Neural cell (in vitro differentiated cells): Measurements from ENCODE around the gene NEU3. TPM values are rescaled to one million over a fixed set of nuclear protein-coding genes. Genes with fewer than 3 reads are reported as not detected.

Source experiments
- H2AFZ ChIP-seq: fragments of 200-600, 300-800 bp; sonication (generic), shearing (Covaris generic); 2 replicates; pipeline ENCODE4 v1.6.0; 2014; ENCODE audit warnings: low read depth, mild to moderate bottlenecking, antibody characterized with exemption, low read length, moderate library complexity
- H3F3A ChIP-seq: fragments of 200-600 bp; shearing (Covaris generic); 2 replicates; pipeline ENCODE4 v1.6.1; 2016; ENCODE audit warnings: mild to moderate bottlenecking, moderate library complexity, mixed read lengths, antibody characterized with exemption, low read length; ENCODE audit not compliant: insufficient read depth, poor library complexity, severe bottlenecking
- H3K27ac ChIP-seq: fragments of 200-600, 300-800 bp; sonication (generic), shearing (Covaris generic); 2 replicates; pipeline ENCODE4 v1.5.1; 2014; ENCODE audit warnings: mild to moderate bottlenecking, low read length, moderate library complexity
- H3K27me3 ChIP-seq: fragments of 300-800, 200-600 bp; sonication (generic), shearing (Covaris generic); 2 replicates; pipeline ENCODE4 v1.6.0; 2014; ENCODE audit warnings: mild to moderate bottlenecking, low read depth, low read length, moderate library complexity; ENCODE audit not compliant: insufficient read depth
- H3K36me3 ChIP-seq: fragments of 300-800, 200-600 bp; sonication (generic), shearing (Covaris generic); 2 replicates; pipeline ENCODE4 v1.5.1; 2014; ENCODE audit warnings: mild to moderate bottlenecking, antibody characterized with exemption, low read length, moderate library complexity; ENCODE audit not compliant: insufficient read depth
- H3K4me2 ChIP-seq: fragments of 300-800, 200-600 bp; sonication (generic), shearing (Covaris generic); 2 replicates; pipeline ENCODE4 v1.6.0; 2014; ENCODE audit warnings: mild to moderate bottlenecking, low read length
- H3K4me3 ChIP-seq: fragments of 300-800, 200-600 bp; sonication (generic), shearing (Covaris generic); 2 replicates; pipeline ENCODE4 v1.5.1; 2014; ENCODE audit warnings: mild to moderate bottlenecking, low read length, moderate library complexity
- H3K79me2 ChIP-seq: fragments of 200-600 bp; shearing (Covaris generic); replicated peaks from 2 replicates; pipeline ENCODE4 v1.6.0; 2014; ENCODE audit warnings: mild to moderate bottlenecking, low read length, moderate library complexity; ENCODE audit not compliant: insufficient read depth
- H3K9ac ChIP-seq: fragments of 300-800, 200-600 bp; sonication (generic), shearing (Covaris generic); 2 replicates; pipeline ENCODE4 v1.6.1; 2016; ENCODE audit warnings: mild to moderate bottlenecking, low read length, mixed read lengths
- H3K9me2 ChIP-seq: fragments of 200-600 bp; shearing (Covaris generic); 2 replicates; pipeline ENCODE4 v1.6.1; 2016; ENCODE audit warnings: mild to moderate bottlenecking, low read length, mixed read lengths; ENCODE audit not compliant: insufficient read depth
- H3K9me3 ChIP-seq: fragments of 200-600, 300-800 bp; sonication (generic), shearing (Covaris generic); 2 replicates; pipeline ENCODE4 v1.6.1; 2016; ENCODE audit warnings: mild to moderate bottlenecking, mixed run types, low read length, moderate library complexity, mixed read lengths
- H4K20me1 ChIP-seq: fragments of 200-600 bp; shearing (Covaris generic); 2 replicates; pipeline ENCODE4 v1.6.1; 2016; ENCODE audit warnings: mild to moderate bottlenecking, mixed run types; ENCODE audit not compliant: insufficient read depth
- CTCF ChIP-seq: fragments of 450-650 bp; IDR thresholded peaks from 2 replicates; pipeline ENCODE4 v1.5.1; 2014; ENCODE audit warnings: antibody characterized with exemption, mild to moderate bottlenecking, moderate library complexity; ENCODE audit not compliant: poor library complexity, severe bottlenecking
- EP300 ChIP-seq: fragments of 450-650 bp; conservative IDR thresholded peaks from 2 replicates; pipeline ENCODE4 v1.6.1; 2014; ENCODE audit warnings: antibody characterized with exemption, mild to moderate bottlenecking, moderate library complexity; ENCODE audit not compliant: poor library complexity, severe bottlenecking
- EZH2 ChIP-seq: fragments of 200-600, 300-800 bp; shearing (Covaris generic), sonication (generic); IDR thresholded peaks from 2 replicates; pipeline ENCODE4 v1.6.1; 2014; ENCODE audit warnings: antibody characterized with exemption, low read length, borderline replicate concordance, mild to moderate bottlenecking; ENCODE audit not compliant: insufficient read depth, poor library complexity, severe bottlenecking
- MXI1 ChIP-seq: fragments of 450-650 bp; conservative IDR thresholded peaks from 2 replicates; pipeline ENCODE4 v1.6.1; 2014; ENCODE audit warnings: antibody characterized with exemption, mild to moderate bottlenecking; ENCODE audit not compliant: poor library complexity, severe bottlenecking
- POLR2AphosphoS5 ChIP-seq: IDR thresholded peaks from 2 replicates; pipeline ENCODE4 v1.6.1; 2012
- RAD21 ChIP-seq: fragments of 450-650 bp; conservative IDR thresholded peaks from 2 replicates; pipeline ENCODE4 v1.6.1; 2014; ENCODE audit warnings: antibody characterized with exemption, mild to moderate bottlenecking, moderate library complexity
- REST ChIP-seq: IDR thresholded peaks from 2 replicates; pipeline ENCODE4 v1.6.1; 2012; ENCODE audit warnings: borderline replicate concordance
- SMC3 ChIP-seq: fragments of 450-650 bp; conservative IDR thresholded peaks from 2 replicates; pipeline ENCODE4 v1.6.1; 2014; ENCODE audit warnings: antibody characterized with exemption, mild to moderate bottlenecking, moderate library complexity; ENCODE audit not compliant: poor library complexity
- TAF1 ChIP-seq: IDR thresholded peaks from 2 replicates; pipeline ENCODE4 v1.6.1; 2012; ENCODE audit warnings: low read depth
- polyA plus RNA-seq: library from polyadenylated mRNA; depleted of rRNA; stranded (reverse); fragments of >200 nt; gene quantifications from 2 replicates; pipeline ENCODE4 v1.2.3, GENCODE V29; 2014

The NEU3 gene
- polyA plus RNA-seq, 1 donor from 2014 or later, result 16.9 TPM

DNA sequence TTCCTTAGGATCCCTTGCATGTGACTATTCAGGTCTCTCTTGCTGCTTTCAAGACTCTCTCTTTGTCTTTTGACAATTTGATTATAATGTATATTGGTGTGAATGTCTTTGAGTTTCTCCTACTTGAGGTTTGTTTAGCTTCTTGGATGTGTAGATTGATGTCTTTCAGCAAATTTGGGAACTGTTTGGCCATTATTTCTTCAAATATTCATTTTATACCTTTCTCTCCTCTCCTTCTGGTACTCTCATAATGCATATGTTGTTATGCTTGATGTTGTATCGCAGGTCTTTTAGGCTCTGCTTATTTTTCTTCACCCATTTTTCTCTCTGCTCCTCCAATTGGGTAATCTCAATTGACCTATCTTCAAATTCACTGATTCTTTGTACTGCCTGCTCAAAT is 63.7 kb downstream of the NEU3 start:
- Histone ChIP-seq H3K36me3 (no peaks in the 10 kb centered on the region), H4K20me1 (no peaks in the 10 kb centered on the region), H3K27me3 (no peaks in the 10 kb centered on the region), H3K9ac (no peak overlapping the region), H3K4me2 (no peak overlapping the region), H3K9me3 (no peaks in the 10 kb centered on the region), H3F3A (no peaks in the 10 kb centered on the region), H3K79me2 (no peaks in the 10 kb centered on the region), H3K9me2 (no peaks in the 10 kb centered on the region), H3K4me3 (no peak overlapping the region), H3K27ac (no peak overlapping the region), H2AFZ (no peak overlapping the region)
- TF ChIP-seq CTCF (no peak), EZH2 (no peak), RAD21 (no peak)

- no peak overlapping the region for H3K27ac ChIP-seq
- H3K9me2 ChIP-seq, result no peaks in the 10 kb centered on the region
- H3K9ac ChIP-seq, result no peak overlapping the region
- H3K9me3 ChIP-seq, result no peaks in the 10 kb centered on the region
- no peaks in the 10 kb centered on the region for H3K79me2 ChIP-seq
- no peaks in the 10 kb centered on the region for H3K27me3 ChIP-seq
- no peaks in the 10 kb centered on the region for H3F3A ChIP-seq
- no peaks in the 10 kb centered on the region for H3K36me3 ChIP-seq
- no peak overlapping the region for H2AFZ ChIP-seq
- no peak overlapping the region for H3K4me3 ChIP-seq
- no peak for TF ChIP-seq TAF1
- TF ChIP-seq EP300, result no peak
- TF ChIP-seq POLR2AphosphoS5, result no peak
- TF ChIP-seq EZH2, result no peak
- no peak for TF ChIP-seq MXI1
- no peak for TF ChIP-seq RAD21
- no peak for TF ChIP-seq SMC3
- no peak for TF ChIP-seq REST
- TF ChIP-seq CTCF, result no peak
- H3K4me2 ChIP-seq, result no peak overlapping the region
- H4K20me1 ChIP-seq, result no peaks in the 10 kb centered on the region
Measured at GRCh38 chr11:75055511-75055910, 66.8 kb downstream of the NEU3 start.
